GM18499 (cell line): ENCODE data around the gene FOCAD.

Source experiments
- ATAC-seq: cut with Tn5 transposase; IDR thresholded peaks from one replicate; pipeline ENCODE4 v1.9.1; 2021; ENCODE audit warnings: moderate number of reproducible peaks; ENCODE audit not compliant: insufficient read depth, unreplicated experiment

The FOCAD gene

DNA sequence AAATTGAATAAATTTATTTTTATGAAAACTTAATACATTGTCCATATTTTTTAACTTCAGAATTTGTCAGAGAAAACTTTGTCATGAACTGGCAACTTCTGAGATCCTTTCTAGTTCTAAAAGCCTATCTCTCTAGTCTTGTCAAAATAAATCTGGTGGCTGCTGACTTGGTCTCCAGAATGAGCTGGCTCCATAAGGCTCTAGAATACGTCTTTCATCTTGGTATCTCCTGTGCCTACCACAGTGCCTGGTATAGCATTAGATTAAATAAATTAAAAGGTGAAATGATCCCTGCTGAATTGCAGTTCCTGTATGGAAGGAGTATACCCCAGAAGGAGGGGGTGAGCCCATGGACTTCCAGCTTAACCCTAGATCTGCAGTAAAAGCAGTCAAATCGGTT lies 2.6 kb upstream of the FOCAD start:
- ATAC-seq, result no peak

DNA sequence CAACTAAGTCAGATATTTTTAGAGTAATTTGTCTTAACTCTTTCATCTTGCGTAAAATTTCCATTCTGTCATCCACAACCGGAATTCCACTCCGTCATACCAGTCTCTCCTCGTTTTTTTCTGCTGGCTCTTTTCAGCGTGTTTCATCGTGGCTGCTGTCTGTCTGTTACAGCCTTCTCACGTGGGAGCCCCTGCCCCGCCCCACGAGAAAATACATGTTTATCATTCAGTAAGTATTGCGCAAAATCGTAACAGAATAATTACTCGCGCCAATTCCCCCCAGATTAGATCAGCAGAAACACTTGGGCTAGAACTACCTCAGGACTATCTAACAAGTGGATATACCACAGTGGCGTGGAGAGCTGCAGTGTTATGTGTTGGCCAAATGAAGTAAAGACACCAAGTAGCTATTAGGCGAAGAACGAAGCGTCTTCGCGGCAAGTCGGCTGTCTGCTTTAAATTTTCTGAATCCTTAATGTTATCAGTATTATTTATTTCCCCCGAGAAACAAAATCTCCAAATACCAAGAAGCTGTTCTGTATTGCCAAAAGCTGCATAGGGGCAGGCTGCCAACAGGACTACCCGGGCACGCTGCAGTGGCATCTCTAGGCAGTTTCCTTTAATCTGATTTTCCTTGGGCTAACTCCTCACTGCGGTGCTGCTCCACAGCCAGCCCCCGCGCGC lies 566 bp upstream of the FOCAD start:
- ATAC-seq, result no peak

DNA sequence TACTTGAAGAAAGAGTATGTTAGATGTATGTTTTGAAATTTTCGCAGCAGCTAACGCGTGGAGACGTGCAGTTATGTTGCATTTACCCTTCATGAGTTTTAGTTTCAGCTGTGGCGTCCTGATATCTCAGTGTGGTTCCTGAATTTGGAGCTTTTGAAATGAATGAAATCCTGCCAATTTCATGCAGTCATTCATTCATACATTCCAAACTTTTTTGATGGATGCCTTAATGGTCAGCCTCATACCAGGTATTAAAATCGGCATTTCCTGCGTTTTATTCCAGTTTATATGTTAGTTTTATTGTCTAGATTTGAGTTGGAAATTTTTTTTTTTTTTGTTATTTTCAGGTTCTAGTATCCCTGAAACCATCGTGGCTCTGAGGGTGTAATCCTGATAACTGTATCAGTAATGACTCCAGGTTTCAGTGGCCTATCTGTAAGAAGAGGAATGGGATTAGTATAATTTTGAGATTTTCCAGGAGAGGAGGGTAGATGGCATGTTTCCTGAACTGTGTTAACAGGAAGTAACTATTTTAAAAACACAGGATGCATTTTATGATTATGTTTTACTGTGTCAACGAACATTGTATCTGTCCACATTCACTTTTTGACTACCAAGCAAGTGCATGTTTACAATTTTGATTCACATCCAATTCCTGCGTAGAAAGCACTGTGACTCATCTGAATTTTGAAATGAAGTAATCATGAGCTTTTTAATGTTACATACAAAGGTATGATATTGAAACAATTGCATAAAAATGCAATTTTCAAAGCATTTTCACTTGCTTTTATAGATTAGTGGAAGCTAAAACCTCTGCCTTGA lies 1.0 kb downstream of the FOCAD start:
- peak; percentile 19 for ATAC-seq

DNA sequence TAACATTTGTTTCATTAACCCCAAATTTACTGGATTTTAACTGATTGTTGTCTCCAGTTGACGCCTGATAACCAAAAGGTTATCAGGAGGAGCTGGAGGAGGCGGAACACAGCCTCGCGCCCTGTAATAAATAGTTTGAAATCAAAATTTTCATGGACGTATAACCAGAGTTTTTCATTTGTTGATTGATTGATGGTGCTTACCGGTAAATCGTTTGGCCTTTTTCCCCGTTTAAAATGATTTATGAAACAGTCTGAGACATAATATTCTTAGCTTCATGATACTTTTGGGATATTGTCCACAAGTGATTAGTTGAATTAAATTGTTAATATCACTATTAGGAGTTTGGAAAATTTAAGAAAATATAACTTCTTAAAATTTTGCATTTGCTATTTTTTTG lies 1.7 kb downstream of the FOCAD start:
- no peak for ATAC-seq

DNA sequence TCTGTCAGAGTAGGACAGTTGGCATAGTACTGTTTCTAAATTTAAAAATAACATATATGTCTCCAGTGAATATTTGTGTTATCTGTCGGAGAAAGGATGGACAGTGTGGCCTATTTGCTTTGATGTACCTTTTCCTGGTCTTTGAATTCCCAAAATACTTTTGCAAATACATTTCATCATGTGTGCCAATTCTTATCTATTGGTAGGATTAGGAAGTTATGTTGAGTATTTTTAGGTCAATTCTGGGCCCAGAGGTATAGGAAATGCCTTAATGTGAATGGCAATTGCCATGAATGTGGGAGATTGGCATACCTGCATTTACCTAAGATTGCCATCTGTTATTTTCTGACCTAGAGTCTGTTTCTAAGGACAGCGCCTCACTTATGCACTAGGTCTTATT lies 5.8 kb downstream of the FOCAD start:
- ATAC-seq, result no peak

DNA sequence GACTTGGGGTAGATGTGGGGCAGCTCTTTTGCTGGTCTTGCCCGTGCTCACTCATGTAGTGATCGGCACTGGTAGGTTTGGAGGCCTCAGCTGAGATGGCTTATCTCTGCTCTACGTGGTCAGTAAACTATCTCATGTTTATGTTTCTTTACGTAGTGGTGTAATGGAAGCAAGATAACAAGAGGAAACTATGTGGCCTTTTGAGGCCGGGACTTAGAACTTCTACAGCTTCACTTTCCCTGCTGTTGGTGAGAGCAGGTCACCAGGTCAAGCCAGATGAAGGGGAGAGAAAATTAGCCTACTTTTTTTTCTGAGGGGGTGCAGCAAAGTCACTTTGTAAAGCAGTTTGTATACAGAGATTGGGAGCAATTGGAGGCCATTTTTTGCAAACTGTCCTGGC lies 8.5 kb downstream of the FOCAD start:
- no peak for ATAC-seq

DNA sequence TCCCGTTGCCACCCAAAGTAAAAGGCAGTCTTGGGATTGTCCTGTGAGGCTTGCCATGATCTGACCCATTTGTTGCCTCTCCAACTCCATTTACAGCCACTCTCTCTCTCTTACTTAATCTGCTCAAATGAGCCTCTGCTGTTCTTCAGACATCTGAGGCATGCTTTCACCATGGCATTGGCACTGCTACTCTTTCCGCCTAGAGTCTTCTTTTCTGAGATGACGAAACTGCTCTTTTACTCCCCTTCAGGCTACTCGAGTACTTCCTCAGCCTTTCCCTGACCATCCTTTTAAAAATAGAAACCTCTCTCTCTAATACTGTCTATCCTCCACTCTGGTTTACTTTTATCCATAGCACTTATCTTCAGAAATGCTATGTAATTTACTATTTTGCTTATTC lies 9.0 kb downstream of the FOCAD start:
- no peak for ATAC-seq

DNA sequence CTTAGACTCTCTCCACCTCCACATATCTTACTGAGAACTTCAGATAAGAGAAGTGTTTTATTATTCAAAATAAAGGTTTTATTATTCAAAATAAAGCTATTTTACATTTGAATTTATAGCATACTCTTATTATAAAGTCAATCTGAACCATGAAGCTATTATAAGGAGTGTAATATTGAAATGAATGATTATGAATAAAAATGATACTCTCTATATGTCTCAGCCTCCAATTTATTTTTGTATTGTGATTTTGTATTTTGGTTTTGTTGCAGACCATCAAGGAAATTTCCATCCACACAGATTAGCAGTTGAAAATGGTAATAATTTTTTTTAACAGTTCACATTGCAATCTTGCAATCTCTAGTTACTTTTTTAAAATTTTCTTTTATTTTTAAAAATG lies 10.2 kb downstream of the FOCAD start:
- ATAC-seq, result no peak

DNA sequence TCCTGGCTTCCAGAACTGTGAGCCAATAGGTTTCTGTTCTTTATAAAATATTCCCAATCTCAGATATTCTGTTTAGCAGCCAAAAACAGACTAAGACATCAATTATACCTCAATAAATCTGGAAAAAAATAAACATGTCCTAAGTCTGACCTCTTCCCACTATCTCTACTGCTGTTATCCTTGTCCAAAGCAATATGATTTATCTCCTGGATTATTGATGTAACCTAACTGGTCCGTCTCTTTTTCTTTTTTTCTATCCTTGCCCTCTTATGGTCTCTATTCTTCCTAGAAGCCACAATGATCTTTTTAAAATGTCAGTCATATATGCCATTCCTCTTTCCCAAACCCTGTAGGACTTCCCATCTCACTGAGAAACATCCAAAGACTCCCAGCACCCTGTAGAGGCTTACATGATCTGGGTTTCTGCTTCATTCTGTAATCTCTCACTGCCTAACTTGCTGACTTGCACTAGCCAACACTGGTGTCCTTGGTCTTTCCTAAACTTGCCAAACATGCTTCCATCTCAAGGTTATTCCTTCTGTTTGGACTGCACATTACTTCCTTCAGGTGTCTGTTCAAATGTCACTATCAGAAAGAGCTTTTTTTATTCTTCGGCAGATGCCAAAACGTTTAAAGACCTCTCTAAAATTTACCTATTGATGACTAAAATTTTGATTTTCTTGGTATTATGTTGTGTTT lies 13.1 kb downstream of the FOCAD start:
- no peak for ATAC-seq

DNA sequence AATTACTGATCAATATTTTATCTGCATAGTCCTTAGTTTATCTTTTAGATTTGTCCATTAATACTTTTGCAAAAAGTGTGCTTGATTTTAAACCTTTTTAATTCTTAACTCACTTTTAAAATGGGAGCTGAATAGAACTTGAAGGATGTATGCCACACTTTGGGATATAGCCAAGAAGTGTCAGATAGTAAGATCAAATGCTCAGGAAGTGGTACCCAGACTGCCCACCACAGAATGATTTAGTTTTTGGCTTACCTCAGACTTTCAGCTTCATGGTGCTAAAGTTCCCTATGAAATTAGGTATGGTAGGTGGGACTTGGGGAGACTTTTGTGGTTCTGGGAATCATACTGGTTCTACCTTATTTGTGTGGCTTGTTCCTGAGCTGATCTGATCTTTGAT lies 14.7 kb downstream of the FOCAD start:
- no peak for ATAC-seq

DNA sequence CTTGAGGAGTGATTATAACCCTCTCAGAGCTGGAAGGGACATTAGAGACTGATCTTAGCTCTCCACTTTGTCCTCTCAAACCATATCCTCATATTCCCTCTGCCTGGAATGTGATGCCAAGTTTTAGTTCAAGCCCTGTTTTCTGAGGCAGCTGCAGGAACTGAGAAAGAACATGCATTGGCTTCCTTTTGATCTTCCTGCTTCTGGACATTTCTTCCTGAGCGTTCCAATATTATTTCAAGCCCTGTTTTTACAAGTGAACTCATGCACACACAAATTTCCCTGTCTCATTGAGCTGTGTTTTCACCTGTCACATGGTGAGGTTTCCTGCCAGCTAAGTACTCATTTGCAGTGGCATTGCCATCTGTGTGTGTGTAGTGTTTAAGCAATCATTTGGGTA lies 17.0 kb downstream of the FOCAD start:
- ATAC-seq, result no peak

DNA sequence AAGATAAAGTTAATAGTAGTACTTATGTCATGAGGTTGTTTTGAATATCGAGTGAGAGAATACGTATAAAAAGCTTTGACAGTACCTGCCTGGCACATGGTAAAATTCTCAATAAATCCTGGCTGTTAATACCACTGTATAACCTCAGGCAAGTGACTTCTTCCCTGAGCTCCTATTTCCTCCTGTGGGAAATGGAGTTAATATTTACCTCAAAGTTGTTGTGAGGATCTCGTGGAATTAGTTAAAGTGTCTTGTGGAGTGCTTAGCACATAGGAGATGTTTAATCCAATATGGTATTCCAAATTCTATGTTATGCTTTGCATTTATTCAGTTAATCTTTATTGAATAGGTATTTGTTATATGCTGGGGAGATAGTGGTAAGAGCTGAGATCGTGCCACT lies 18.5 kb downstream of the FOCAD start:
- ATAC-seq, result no peak

DNA sequence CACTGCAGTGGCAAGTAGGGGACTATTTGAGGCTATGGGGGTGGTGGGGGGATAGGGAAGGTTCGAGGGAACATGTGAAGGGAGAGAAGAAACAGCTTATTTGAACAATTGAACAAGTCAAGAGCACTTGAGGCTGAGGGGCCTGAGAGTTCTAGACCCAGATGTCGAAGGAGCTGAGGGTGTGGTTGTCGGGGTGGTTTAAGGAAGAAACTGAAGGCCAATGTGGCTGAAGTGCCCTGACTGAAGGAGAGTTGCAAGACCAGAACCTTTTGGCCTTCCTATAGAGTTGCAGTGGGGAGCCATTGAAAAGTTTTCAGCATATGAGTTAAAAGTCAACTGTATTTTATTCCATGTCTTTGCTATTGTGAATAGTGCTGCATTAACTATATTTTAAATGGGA lies 19.1 kb downstream of the FOCAD start:
- no peak for ATAC-seq

DNA sequence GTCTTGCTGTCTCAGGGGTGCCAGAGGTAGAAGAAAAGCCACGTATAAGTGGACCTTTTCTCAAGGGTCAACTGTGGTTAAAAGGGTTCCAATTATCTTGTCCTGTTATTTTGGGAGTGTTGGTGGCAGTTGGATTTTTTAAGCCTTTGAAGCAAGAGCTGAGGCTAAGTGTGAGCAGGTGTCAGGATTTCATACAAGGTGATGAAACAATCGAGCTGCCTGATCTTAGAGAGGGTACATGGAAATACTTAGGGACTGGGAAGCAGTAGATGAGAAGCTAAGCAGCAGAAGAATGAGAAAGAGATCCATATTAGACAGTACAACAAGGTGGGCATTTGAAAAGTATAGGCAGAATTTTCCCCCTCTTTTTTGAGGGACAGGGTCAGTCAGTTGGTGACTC lies 23.6 kb downstream of the FOCAD start:
- no peak for ATAC-seq

DNA sequence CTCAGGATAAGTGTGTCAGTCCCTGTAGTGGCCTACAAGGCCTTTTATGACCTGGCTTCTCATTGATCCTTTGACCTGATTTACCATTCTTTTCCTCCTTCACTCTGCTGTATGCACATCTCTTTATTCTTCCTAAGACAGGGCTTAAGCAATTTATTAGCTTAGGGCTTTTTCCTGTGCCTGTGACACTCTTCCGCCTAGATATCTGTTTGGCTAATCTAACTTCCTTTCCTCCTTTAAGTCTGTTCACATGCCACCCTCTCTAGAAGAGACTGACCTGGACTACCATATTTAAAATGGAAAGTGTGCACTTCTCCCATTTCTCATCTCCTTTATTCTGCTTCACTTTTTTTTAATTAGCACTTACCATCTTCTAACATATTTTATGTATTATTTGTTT lies 29.1 kb downstream of the FOCAD start:
- no peak for ATAC-seq

DNA sequence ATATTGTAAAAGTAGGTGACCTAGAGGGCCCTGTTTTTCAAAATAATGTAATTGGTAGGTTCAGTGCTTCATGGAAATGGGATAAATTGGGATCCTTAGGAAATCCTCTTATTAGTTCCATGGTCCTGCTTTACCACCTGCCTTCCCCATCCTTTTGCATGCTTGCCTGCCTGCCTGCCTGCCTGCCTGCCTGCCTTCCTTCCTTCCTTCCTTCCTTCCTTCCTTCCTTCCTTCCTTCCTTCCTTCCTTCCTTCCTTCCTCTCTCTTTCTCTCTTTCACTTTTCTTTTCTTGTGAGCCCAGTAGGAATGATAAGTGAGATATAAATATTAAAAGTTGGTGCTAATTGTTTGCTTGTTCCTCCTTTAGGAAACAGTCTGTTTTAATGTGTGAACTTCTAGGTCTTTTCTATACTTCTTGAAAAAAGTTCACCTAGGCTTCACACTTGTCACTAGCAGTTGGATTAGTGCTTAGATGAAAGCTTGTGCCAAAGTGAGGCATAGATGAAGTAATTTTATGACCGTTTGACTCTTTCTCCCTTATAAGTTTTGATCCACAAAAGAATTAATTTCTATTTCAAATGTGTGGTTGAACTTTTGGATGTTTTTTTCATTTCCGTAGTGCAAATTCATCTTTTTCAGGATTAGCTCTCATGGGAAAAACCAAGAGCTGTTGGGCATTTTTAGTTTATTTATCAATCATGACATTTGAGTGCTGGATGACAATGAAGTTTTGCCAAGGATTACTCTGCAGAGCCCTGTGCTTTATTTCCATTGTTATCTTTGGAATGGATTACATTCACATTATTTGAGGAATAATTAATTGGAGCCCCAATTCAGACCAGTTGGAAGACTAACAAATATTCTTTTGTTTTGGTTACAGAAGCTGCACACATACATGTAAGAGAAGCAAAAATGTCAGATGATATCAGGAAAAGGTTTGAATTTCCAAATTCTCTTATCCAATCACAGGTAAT lies 30.7 kb downstream of the FOCAD start:
- no peak for ATAC-seq

DNA sequence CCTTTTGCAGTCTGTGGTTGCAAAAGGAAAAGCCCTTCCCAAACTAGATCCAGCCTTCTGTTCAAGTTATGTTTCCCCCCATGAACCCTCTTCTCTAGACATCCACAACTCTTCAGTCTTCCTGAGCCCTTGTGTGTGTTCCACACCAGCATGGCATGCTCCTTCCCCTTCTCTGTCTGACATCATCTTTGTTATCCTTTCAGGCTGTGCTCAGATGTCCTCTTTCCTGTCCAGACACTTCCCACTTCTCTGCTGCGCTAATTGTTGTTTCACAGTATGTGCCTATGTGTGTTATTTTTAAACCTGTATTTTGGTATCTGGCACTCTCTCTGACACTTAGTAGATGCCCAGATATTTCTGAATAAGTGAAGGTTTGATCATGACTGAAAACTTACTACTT lies 38.2 kb downstream of the FOCAD start:
- ATAC-seq, result no peak

DNA sequence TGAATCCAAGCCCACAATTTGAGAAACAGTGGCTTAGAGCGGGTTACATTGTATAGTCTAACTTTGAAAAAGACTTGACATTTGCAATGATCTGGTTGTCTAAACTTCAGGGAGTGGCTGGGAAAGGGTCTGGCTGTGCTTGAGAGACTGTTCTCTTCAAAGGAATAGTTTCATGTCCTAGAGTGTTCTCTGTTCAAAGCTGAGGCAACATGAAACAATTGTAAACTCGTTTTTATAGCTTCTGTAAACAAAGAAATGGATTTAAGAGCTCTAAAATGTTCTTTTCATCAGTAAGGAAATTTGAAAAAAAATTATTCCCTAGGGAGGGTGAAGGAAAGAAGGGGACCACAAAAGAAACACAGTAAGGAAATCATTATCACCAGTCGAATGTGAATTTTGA lies 41.6 kb downstream of the FOCAD start:
- no peak for ATAC-seq

DNA sequence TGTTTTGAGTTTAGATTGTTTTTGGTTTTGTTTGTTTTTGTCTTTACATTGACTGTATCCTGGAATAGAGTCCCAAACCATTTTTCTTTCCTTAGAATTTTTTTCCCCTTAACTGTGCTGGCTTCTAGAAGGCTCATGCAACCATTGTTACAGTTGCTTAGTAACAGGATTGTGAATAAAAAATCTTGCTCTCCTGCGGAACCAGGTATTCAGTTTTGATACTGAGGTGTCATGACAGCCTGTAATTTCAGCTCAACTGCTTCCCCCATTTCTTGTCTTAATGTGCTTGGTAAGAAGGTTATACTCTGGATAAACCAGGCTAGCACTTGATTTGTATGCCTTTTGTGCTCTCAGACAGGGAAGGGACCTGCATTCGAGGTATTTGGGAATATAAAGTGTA lies 42.1 kb downstream of the FOCAD start:
- ATAC-seq, result no peak

DNA sequence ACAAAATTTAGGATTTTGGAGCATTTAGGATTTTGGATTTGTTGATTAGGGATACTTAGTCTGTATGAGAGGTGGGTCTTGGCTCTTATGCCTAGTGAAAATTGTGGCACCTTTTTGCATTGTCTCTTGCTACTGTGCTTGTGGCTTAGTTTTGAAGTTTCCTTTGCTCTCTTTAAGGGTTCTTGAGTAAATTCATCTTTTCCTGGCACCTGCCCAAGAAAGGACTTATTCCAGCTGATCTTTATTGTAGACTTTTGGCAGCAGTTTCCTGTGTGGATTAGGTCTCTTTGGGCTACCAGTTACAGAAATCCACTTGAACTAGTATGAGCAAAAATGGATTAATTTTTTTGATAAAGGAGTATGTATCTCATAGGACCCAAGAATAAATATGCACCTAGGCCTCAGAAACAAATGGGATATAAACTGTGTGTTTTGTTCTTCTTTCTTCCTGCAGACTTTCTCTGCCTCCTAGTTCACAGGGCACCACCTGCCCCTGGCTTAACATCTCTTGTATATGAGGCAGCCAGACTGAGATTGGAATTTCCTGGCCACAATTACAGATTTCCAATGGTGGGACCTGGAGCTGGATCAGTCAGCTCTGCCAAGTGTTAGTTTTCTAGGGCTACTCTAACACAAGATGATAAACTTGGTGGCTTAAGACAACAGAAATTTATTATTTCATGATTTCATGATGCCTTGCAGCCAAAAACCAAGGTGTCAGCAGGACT lies 44.6 kb downstream of the FOCAD start:
- no peak for ATAC-seq
